Mammary epithelial cell (primary cell): ENCODE data around the gene ATP4A.

Source experiments
- CTCF ChIP-seq, 2 donors: IDR thresholded peaks in 1 of 2; conservative IDR thresholded peaks in 1 of 2; 2 replicates each; pipeline ENCODE4 v1.5.1; 2011 to 2012; ENCODE audit warnings: inconsistent platforms in 2 of 2, low read length in 2 of 2, mild to moderate bottlenecking in 2 of 2, control low read depth in 1 of 2, low read depth in 1 of 2; ENCODE audit not compliant: insufficient read depth in 1 of 2; ENCODE audit errors: extremely low read depth in 1 of 2
- EZH2 ChIP-seq: IDR thresholded peaks from 2 replicates; pipeline ENCODE4 v1.6.1; 2012; ENCODE audit warnings: low read length, inconsistent platforms, borderline replicate concordance

- TF ChIP-seq CTCF (conservative IDR thresholded peaks at IDR 0.05 in 1 of 2, IDR thresholded peaks at IDR 0.05 in 1 of 2; ENCODE audit: extremely low read depth in 1 of 2, insufficient read depth in 1 of 2, low read depth in 1 of 2, low read length in 2 of 2), result no peak
- TF ChIP-seq EZH2, result no peak
Observed at GRCh38 chr19:35533201-35533821, 30.1 kb downstream of the ATP4A start, which contains the start of gene GAPDHS.
